Chondrocyte (in vitro differentiated cells): ENCODE results near the gene SRRM2. TPM values are rescaled to one million over a fixed set of nuclear protein-coding genes. Genes with fewer than 3 reads are reported as not detected.

ENCODE experiments used
- DNase-seq: peaks from one replicate; pipeline ENCODE4 v3.0.0; 2021; ENCODE audit warnings: mixed read lengths, low spot score
- H3K27ac Mint-ChIP-seq: one replicate; pipeline ENCODE4 v1.8.0; 2021; ENCODE audit warnings: mild to moderate bottlenecking, moderate library complexity, mixed read lengths; ENCODE audit not compliant: unreplicated experiment
- H3K27me3 Mint-ChIP-seq: 2 replicates; pipeline ENCODE4 v1.8.0; 2021; ENCODE audit warnings: low read depth, mixed read lengths
- H3K36me3 Mint-ChIP-seq: 2 replicates; pipeline ENCODE4 v1.8.0; 2021; ENCODE audit warnings: low read depth, mixed read lengths
- H3K4me1 Mint-ChIP-seq: 2 replicates; pipeline ENCODE4 v1.8.0; 2021; ENCODE audit warnings: low read depth, mild to moderate bottlenecking, mixed read lengths
- H3K4me3 Mint-ChIP-seq: one replicate; pipeline ENCODE4 v1.8.0; 2021; ENCODE audit warnings: mild to moderate bottlenecking, moderate library complexity, mixed read lengths; ENCODE audit not compliant: unreplicated experiment
- H3K9me3 Mint-ChIP-seq: 2 replicates; pipeline ENCODE4 v1.8.0; 2021; ENCODE audit warnings: low read depth, mixed read lengths
- CTCF ChIP-seq: fragments of 200-600 bp; sonication (generic); IDR thresholded peaks from 2 replicates; pipeline ENCODE4 v1.5.0; 2021; ENCODE audit warnings: antibody characterized with exemption, mild to moderate bottlenecking, moderate library complexity
- total RNA-seq: library from RNA; stranded (reverse); gene quantifications from 3 replicates; pipeline ENCODE4 v1.2.1, GENCODE V29; 2021

The SRRM2 gene
- total RNA-seq, 1 donor from 2014 or later, result 363 TPM

- Mint-ChIP-seq H3K36me3 (no peaks in the 10 kb centered on the region), H3K9me3 (no peaks in the 10 kb centered on the region), H3K4me1 (no peaks in the 10 kb centered on the region), H3K4me3 (no peak overlapping the region), H3K27ac (no peak overlapping the region), H3K27me3 (peaks cover 24% of the 10 kb centered on the region)
- DNase-seq, result peak; percentile 60
- no peak for TF ChIP-seq CTCF
Measured at GRCh38 chr16:2819179-2819938, 66.9 kb downstream of the SRRM2 start.

GRCh38 chr16:2819939-2820835 lies 67.7 kb downstream of the SRRM2 start:
- Mint-ChIP-seq H3K4me1 (no peaks in the 10 kb centered on the region), H3K36me3 (no peaks in the 10 kb centered on the region), H3K27me3 (peaks cover 19% of the 10 kb centered on the region), H3K9me3 (no peaks in the 10 kb centered on the region), H3K27ac (no peak overlapping the region), H3K4me3 (no peak overlapping the region)
- TF ChIP-seq CTCF, result no peak
- peak; percentile 85 for DNase-seq

Other genes with a start within 250 kb of the SRRM2 start
- gene ATP6V0C, start 238.7 kb upstream of the SRRM2 start, total RNA-seq, result 168 to 200 TPM (median 197 TPM) in 3 replicates
- gene AMDHD2, start 232.3 kb upstream of the SRRM2 start, total RNA-seq, result 35.4 to 37.0 TPM (median 36.3 TPM) in 3 replicates
- gene CEMP1, start 221.2 kb upstream of the SRRM2 start, total RNA-seq, result not detected in 3 replicates
- gene PDPK1, start 214.6 kb upstream of the SRRM2 start, total RNA-seq, result 39.2 to 40.6 TPM (median 39.6 TPM) in 3 replicates
- gene KCTD5, start 70.1 kb upstream of the SRRM2 start, total RNA-seq, result 27.3 to 29.7 TPM (median 27.4 TPM) in 3 replicates
- gene PRSS27, start 32.4 kb upstream of the SRRM2 start, total RNA-seq, result 2.8 to 4.3 TPM (median 3.1 TPM) in 3 replicates
- 205 to 231 TPM (median 225 TPM) in 3 replicates for gene ELOB, start 24.6 kb downstream of the SRRM2 start, total RNA-seq
- gene PRSS33, start 34.9 kb downstream of the SRRM2 start, total RNA-seq, result not detected in 3 replicates
- gene PRSS41, start 45.8 kb downstream of the SRRM2 start, total RNA-seq, result not detected in 3 replicates
- gene PRSS21, start 64.6 kb downstream of the SRRM2 start, total RNA-seq, result not detected in 3 replicates
- gene ZG16B, start 77.7 kb downstream of the SRRM2 start, total RNA-seq, result 2.1 to 2.6 TPM in 2 of 3 replicates, not detected in the other
- gene PRSS22, start 105.5 kb downstream of the SRRM2 start, total RNA-seq, result not detected in 3 replicates
- gene FLYWCH2, start 130.6 kb downstream of the SRRM2 start, total RNA-seq, result 33.4 to 43.1 TPM (median 34.7 TPM) in 3 replicates
- 36.1 to 47.1 TPM (median 38.6 TPM) in 3 replicates for gene FLYWCH1, start 159.3 kb downstream of the SRRM2 start, total RNA-seq
- gene KREMEN2, start 211.6 kb downstream of the SRRM2 start, total RNA-seq, result not detected in 3 replicates
- 8.2 to 15.9 TPM (median 9.5 TPM) in 3 replicates for gene PAQR4, start 216.7 kb downstream of the SRRM2 start, total RNA-seq
- gene PKMYT1, start 227.8 kb downstream of the SRRM2 start, total RNA-seq, result 6.2 to 23.2 TPM (median 7.2 TPM) in 3 replicates